Measurements from ENCODE around the gene CRY2.

DNA sequence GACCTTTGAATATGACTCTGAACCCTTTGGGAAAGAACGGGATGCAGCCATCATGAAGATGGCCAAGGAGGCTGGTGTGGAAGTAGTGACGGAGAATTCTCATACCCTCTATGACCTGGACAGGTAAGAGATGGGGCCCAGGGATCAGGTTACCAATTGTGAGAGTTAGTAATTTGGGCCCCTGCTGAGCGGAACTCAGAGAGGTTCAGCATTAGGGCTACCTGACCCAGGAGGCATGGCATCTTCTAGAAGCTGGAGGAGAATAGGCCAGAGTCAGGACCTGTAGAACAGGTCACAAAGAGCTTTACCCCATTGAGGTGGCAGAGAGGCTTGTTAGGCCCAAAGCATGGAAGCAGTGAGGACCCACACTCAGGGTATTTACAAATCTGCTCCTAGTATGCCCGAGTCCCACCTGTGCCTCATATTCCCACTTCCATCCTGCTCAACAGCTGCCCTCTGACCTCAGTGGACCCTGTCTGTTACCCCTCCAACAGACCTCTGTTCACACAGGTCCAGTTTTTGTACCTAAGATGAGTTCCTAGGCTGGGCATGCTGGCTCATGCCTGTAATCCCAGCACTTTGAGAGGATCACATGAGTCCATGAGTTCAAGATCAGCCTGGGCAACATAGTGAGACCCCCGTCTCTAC lies 11.6 kb downstream of the CRY2 start:
- no peak for TF ChIP-seq EZH2 (IDR thresholded peaks at IDR 0.05; ENCODE audit: low read depth, unreplicated experiment)
- TF ChIP-seq, protein P1, sequence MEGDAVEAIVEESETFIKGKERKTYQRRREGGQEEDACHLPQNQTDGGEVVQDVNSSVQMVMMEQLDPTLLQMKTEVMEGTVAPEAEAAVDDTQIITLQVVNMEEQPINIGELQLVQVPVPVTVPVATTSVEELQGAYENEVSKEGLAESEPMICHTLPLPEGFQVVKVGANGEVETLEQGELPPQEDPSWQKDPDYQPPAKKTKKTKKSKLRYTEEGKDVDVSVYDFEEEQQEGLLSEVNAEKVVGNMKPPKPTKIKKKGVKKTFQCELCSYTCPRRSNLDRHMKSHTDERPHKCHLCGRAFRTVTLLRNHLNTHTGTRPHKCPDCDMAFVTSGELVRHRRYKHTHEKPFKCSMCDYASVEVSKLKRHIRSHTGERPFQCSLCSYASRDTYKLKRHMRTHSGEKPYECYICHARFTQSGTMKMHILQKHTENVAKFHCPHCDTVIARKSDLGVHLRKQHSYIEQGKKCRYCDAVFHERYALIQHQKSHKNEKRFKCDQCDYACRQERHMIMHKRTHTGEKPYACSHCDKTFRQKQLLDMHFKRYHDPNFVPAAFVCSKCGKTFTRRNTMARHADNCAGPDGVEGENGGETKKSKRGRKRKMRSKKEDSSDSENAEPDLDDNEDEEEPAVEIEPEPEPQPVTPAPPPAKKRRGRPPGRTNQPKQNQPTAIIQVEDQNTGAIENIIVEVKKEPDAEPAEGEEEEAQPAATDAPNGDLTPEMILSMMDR (conservative IDR thresholded peaks at IDR 0.05; ENCODE audit: low read depth in 2 of 2) = no peak
- no peak for TF ChIP-seq POLR2AphosphoS5 (IDR thresholded peaks at IDR 0.05; ENCODE audit: low read depth)
- TF ChIP-seq STAT1 (IDR thresholded peaks at IDR 0.05; ENCODE audit: unreplicated experiment) = no peak
- no peak for TF ChIP-seq CREB1 (CRISPR knock-in tag; IDR thresholded peaks at IDR 0.05; ENCODE audit: low read depth)
- no peak for TF ChIP-seq EZH2phosphoT487 (IDR thresholded peaks at IDR 0.05; ENCODE audit: unreplicated experiment)
- no peak for TF ChIP-seq REST (IDR thresholded peaks at IDR 0.05; ENCODE audit: unreplicated experiment)
- TF ChIP-seq ZNF462 (CRISPR knock-in tag; IDR thresholded peaks at IDR 0.05) = no peak
- TF ChIP-seq ETS1 (IDR thresholded peaks at IDR 0.05) = no peak
- no peak for TF ChIP-seq ZNF331 (CRISPR knock-in tag; IDR thresholded peaks at IDR 0.05; ENCODE audit: low read depth)

Data from GM23338 (cell line).